KOPT-K1 (cell line): Measurements from ENCODE around the gene DISP1.
A peak's percentile ranks its signal among the peaks of the same experiment; 100 is the strongest.

ENCODE experiments used
- H3K27ac ChIP-seq: fragments of 200-600 bp; sonication (generic); 2 replicates; pipeline ENCODE4 v1.5.1; 2016; ENCODE audit warnings: antibody characterized with exemption, mild to moderate bottlenecking, low read depth, low read length; ENCODE audit not compliant: poor library complexity, severe bottlenecking
- H3K36me3 ChIP-seq: fragments of 200-600 bp; sonication (generic); 2 replicates; pipeline ENCODE4 v1.5.1; 2017; ENCODE audit warnings: antibody characterized with exemption, mild to moderate bottlenecking, low read length, moderate library complexity; ENCODE audit not compliant: insufficient read depth
- H3K9me3 ChIP-seq: fragments of 200-600 bp; sonication (generic); 2 replicates; pipeline ENCODE4 v1.5.1; 2017; ENCODE audit warnings: antibody characterized with exemption, low read length, mild to moderate bottlenecking; ENCODE audit not compliant: insufficient read depth, poor library complexity, severe bottlenecking

The DISP1 gene

GRCh38 chr1:222787729-222788128, 27.1 kb upstream of the DISP1 start:
- Histone ChIP-seq H3K27ac (no peak overlapping the region), H3K36me3 (no peaks in the 10 kb centered on the region), H3K9me3 (peaks cover 10% of the 10 kb centered on the region)

DNA sequence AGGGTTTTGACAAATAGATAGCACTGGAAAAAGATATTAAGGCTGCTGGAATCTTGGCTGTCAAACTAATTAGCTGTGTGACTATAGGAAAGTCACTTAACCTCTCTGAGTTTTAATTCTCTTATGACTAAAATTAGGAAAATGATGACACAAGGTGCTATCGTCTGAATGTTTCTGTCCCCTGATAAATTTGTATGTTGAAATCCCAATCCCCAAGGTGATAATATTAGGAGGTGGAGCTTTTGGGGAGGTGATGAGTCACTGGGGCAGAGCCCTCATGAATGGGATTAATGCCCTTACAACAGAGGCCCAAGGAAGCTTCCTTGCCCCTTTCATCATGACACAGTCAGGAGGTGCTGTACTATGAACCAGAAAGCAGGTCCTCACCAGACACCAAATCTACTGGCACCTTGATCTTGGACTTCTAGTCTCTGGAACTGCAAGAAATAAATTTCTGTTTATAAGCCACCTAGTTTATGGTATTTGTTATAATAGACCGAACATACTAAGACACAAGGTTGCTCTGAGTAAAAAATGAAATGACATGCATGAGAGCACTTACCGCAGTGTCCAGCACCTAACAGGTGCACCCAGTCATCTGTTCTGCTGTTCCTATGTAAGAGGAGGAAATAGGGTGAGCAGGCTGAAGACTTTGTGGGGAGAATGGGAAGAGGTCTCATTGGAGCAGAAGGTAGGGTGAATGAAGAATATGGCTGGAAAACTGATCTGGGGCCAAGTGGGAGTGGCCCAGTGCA, 26.3 kb upstream of the DISP1 start:
- Histone ChIP-seq H3K36me3 (no peaks in the 10 kb centered on the region), H3K9me3 (peaks cover 10% of the 10 kb centered on the region), H3K27ac (no peak overlapping the region)

DNA sequence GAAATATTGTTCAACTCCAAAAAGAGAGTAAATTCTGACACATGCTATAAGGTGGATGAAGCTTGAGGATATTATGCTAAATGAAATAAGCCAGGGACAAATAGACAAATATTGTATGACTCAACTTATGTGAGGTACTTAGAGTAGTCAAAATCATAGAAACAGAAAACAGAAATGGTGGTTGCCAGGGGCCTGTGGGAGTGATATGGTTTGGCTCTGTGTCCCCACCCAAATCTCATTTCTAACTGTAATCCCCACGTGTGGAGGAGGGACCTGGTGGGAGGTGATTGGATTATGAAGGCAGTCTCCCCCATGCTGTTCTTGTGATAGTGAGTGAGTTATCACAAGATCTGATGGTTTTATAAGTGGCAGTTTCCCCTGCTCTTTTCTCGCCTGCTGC, 24.7 kb upstream of the DISP1 start:
- Histone ChIP-seq H3K36me3 (no peaks in the 10 kb centered on the region), H3K9me3 (peaks cover 10% of the 10 kb centered on the region), H3K27ac (no peak overlapping the region)

GRCh38 chr1:222790520-222790919, 24.3 kb upstream of the DISP1 start:
- Histone ChIP-seq H3K36me3 (no peaks in the 10 kb centered on the region), H3K9me3 (peaks cover 14% of the 10 kb centered on the region), H3K27ac (no peak overlapping the region)

DNA sequence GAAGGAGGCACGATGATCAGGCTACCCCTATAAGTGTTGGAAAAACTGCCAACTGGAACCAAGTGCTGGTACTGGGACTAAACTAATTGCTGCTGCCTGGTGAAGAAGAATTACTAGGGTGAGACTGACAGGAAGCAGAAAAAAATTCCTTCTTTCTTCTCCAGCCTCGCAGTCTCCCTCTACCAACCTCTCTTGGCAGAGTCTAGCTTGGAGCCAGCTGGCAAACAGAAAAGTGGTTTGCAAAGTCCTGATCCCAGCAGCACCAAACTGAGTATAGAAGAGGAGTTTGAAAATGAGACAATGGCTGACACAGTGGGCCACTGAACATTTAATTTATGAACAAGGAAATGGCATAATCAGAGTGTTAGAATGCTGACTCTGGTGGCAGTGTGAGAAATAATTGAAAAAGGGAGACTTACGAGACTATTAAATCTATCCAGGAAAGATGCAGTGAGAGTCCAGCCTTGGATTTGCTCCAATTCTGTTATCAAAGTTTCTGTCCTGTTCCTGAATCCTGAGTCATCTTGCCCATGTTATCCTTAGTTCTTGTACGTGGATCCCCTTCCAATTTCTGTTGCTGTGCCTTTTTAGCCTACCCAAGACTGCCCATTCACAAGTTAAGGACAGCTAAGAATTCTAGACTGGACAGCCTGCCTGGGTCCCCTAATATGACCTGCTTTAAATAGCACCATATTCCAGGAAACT, 23.7 kb upstream of the DISP1 start:
- H3K9me3 ChIP-seq, result peaks cover 14% of the 10 kb centered on the region
- H3K36me3 ChIP-seq, result no peaks in the 10 kb centered on the region
- H3K27ac ChIP-seq, result no peak overlapping the region

DNA sequence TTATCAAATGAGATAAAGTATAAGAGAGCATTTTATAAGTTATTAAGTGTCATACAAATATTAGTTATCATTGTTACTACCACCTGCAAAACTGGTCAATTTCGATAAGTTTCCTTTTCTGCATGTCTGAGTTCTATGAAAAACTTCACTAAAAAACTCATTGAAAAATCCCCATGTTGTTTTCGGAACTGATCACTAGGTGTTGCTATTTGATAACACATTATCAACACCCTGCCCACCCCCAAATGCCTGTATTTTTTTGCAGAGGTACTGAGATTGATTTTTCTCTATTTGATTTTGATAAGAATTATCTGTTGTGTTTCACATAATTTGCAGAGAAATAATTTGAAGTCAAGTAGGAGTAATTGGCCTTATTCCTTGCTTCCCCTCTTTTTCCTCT, 22.1 kb upstream of the DISP1 start:
- no peak overlapping the region for H3K27ac ChIP-seq
- no peaks in the 10 kb centered on the region for H3K36me3 ChIP-seq
- peaks cover 14% of the 10 kb centered on the region for H3K9me3 ChIP-seq

DNA sequence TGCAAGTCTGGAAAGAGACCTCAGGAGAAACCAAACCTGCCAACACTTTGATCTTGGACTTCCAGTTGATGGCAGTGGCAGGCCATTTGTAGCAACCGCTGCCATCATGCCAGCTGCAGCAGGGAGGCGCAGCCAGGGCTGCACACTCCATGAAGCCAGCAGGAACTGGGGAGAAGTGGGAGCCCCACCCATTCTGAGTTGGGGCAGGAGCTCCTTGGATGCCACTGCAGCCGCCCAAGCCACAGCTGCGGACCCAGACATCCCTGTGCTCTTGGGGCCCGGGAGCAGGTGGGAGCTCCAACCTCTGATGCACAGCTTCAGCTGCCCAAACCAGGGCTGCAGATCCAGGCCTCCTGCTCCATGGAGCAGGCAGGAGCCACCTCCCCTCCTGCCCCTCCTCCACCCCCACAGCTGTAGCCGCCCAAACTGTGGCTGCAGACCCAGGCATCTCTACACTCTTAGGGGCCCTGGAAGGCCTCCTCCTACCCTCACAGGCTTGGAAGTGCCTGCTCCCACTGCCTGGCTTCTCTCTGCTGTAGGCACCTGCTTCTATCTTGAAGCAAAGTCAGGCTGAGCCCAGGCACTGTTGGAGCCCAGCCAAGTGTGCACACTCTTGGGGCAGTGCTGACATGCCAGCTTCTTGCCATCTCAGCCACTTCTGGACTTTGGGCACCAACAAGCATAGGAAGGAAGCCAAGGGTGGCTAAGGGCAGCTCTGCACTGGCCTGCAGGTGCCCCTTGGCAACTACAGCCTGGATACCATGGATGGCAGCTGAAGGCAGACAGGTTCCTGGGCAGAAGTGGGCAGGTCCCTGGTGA, 20.0 kb upstream of the DISP1 start:
- Histone ChIP-seq H3K9me3 (peaks cover 14% of the 10 kb centered on the region), H3K36me3 (no peaks in the 10 kb centered on the region), H3K27ac (no peak overlapping the region)

DNA sequence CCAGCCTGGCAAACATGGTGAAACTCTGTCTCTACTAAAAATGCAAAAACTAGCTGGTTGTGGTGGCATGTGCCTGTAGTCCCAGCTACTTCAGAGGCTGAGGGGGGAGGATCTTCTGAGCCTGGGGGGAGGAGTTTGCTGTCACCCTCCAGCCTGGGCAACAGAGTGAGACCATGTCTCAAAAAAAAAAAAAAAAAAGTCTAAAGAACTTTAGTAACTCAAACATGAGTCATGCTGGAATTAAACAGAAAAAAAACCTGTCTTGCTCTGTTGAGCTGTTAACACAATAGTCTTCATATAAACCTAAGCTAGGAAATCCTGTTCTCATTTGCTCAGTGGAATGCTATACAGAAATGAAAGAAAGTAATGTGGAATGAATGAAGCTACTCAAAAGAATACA, 16.7 kb upstream of the DISP1 start:
- H3K36me3 ChIP-seq, result no peaks in the 10 kb centered on the region
- H3K27ac ChIP-seq, result no peak overlapping the region
- peaks cover 4% of the 10 kb centered on the region for H3K9me3 ChIP-seq

GRCh38 chr1:222798975-222799374, 15.9 kb upstream of the DISP1 start:
- Histone ChIP-seq H3K36me3 (no peaks in the 10 kb centered on the region), H3K9me3 (peaks cover 4% of the 10 kb centered on the region), H3K27ac (no peak overlapping the region)

DNA sequence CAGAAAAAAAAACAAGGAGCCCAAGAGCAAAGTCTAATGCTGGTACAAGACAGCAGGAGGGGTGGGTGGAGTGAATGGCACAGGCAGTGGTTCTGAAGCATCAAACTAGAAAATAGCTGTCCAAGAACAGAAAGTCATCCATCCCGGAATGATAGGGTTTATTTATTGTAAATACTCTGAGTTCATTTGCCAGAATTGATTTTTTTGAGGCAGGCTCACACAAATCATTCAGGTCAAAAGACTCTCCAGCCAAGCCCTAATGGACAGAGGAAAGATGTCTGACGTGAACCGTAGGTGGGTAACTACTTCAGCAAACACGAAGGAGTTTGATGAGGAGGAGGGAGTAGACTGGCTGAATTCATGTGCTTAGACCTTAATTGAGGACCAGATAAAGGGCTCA, 13.8 kb upstream of the DISP1 start:
- Histone ChIP-seq H3K36me3 (no peaks in the 10 kb centered on the region), H3K27ac (no peak overlapping the region), H3K9me3 (no peaks in the 10 kb centered on the region)

GRCh38 chr1:222811671-222812070, 3.2 kb upstream of the DISP1 start:
- Histone ChIP-seq H3K36me3 (no peaks in the 10 kb centered on the region), H3K27ac (no peak overlapping the region), H3K9me3 (no peaks in the 10 kb centered on the region)

DNA sequence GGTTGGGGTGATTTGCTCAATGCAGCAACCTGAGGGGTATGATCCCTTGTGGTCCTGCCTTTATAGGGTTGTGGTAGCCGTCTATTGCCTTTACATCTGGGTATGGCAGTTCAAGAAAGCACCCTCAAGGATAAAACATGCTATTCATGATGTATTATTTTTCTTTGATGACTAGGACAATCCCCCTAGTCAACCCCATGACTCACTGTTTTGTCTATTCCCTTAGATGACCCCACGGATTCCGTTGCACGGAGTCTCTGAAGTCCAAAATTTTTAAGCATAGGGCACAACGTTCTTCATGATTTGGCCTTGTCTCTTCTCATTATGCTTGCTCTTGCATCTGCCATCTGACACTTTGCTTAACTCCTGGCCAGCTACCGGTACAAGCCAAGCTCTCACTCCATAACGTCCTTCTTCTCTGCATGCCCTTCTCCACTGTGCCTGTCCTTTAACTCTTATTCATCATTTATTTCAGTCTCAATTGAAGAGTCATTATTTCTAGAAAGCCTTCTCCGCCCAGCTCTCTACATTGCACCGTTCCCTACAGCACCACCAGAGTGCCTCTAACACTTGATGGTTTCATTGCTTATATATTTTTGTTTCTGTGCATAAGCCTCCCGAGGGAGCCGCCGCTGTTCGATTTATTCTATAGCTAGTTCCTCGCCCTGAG, 838 bp upstream of the DISP1 start:
- no peak overlapping the region for H3K27ac ChIP-seq
- no peaks in the 10 kb centered on the region for H3K9me3 ChIP-seq
- no peaks in the 10 kb centered on the region for H3K36me3 ChIP-seq

DNA sequence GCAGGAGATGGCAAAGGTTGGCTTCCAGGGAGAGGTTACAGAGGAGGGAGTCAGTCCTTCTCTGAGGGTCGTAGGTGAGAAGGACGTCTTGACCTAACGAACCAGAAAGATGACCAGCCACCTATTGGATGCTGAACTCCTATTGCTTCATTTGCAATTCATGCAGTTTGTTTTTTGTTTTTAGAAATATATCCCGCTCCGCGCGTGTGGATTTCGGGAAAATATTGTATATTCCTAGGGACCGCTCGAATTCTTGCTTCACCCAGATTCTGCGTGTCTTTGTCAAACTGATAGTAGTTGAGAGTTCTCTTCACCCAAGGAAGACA, 564 bp downstream of the DISP1 start:
- Histone ChIP-seq H3K27ac (peak overlapping the region; percentile 70), H3K9me3 (no peaks in the 10 kb centered on the region), H3K36me3 (no peaks in the 10 kb centered on the region)

DNA sequence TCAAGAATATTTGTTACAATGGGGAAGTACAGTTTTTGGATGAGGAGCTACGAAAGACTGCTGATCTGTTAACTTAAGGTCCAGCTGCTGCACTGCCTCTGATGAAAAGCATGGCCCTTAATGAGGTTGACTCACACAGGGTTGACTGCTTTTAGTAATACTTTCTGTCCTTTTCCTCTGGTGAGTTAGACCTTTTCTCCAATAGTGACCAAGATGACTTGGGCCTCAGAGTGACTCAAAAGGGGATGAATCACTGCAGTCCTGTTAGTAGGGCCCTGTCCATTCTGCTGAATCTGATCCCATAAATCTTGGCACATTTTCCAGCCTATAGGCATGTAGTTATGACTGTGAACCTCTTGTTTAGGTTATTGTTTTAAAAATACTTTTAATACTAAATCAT, 2.7 kb downstream of the DISP1 start:
- no peaks in the 10 kb centered on the region for H3K36me3 ChIP-seq
- H3K9me3 ChIP-seq, result no peaks in the 10 kb centered on the region
- no peak overlapping the region for H3K27ac ChIP-seq

- H3K36me3 ChIP-seq, result no peaks in the 10 kb centered on the region
- no peaks in the 10 kb centered on the region for H3K9me3 ChIP-seq
- no peak overlapping the region for H3K27ac ChIP-seq
These were observed 3.3 kb downstream of the DISP1 start for GRCh38 chr1:222818171-222818570.
